GM18909 (cell line): ENCODE measurements around the gene PDE6C.
"Not testable (repeated sequence)": the region's sequence is repeated elsewhere in the genome, so short reads cannot be mapped to it uniquely, and the experiment has no call there.

ENCODE experiments used
- ATAC-seq: cut with Tn5 transposase; IDR thresholded peaks from one replicate; pipeline ENCODE4 v1.9.1; 2021; ENCODE audit warnings: mild to moderate bottlenecking; ENCODE audit not compliant: unreplicated experiment, poor library complexity

PDE6C gene

DNA sequence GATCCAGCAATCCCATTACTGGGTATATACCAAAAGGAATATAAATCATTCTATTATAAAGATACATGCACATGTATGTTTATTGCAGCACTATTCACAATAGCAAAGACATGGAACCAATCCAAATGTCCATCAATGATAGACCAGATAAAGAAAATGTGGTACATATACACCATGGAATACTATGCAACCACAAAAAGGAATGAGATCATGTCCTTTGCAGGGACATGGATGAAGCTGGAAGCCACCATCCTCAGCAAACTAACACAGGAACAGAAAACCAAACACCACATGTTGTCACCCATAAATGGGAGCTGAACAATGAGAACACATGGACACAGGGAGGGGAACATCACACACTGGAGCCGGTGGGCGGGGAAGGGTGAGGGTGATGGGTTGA, 84.2 kb downstream of the PDE6C start:
- not testable (repeated sequence) for ATAC-seq

GRCh38 chr10:93697207-93697606, 84.9 kb downstream of the PDE6C start:
- no peak for ATAC-seq

DNA sequence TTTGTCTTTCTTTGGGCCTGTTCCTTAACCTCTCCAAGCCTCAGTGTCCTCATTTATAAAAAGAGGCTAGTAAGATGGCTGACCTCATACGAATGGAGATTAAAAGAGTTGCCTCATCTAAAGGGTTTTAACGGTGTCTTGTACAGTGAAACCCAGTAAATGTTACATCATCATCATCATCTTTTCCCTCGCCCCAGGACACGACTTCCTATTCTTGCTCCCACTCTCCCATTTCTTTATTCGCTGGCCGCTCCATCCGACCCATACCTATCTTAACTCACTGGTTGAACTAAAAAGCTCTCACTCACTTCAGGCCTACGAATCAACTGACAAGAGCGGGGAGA, 89.5 kb downstream of the PDE6C start:
- peak; percentile 28 for ATAC-seq

- peak; percentile 86 for ATAC-seq
These were observed 90.1 kb downstream of the PDE6C start, which contains the start of gene FRA10AC1 for GRCh38 chr10:93702210-93703001. Gene FRA10AC1, minus strand, starts transcription at chr10:93702592. Its CDS starts 2,486 bp downstream, at chr10:93700106.

DNA sequence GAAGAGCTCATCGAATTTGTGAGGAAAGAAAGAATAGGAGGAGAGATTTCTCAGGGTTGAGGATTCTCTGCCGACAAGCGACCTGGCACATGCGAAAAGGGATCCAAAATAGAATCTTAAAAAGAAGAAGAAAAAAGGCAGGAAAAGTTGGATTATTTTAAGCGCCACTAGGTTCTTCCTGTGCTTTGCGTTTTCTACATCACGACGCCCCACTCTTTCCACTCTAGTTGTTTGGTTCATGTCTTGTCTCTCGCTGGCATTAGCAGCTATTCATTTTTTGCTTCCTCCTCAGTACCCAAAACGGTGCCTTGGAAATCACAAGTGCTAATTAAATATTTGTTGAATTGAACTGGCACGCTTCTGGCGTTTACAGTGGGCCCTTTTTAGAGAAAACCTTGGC, 90.7 kb downstream of the PDE6C start:
- peak; percentile 6 for ATAC-seq

DNA sequence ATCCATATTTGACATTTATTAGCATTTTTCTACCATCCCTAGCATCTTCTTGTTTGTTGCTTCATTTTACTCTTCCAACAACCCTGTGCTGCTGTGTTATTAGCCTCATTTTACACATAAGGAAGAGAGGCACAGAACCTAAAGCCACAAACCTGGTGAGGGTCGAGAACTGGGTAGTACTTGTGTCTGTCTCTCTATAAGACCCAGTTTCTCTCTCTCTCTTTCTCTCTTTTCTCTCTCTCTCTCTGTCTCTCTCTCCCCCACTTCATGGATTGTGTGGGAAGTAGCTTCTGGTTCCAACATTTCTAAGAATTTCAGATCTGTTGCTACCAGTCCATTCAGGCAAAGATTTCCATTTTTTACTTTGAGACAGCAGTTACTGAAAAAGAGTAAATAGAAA, 91.5 kb downstream of the PDE6C start:
- ATAC-seq, result no peak

- ATAC-seq, result no peak
These were observed 92.1 kb downstream of the PDE6C start for GRCh38 chr10:93704451-93704850.

DNA sequence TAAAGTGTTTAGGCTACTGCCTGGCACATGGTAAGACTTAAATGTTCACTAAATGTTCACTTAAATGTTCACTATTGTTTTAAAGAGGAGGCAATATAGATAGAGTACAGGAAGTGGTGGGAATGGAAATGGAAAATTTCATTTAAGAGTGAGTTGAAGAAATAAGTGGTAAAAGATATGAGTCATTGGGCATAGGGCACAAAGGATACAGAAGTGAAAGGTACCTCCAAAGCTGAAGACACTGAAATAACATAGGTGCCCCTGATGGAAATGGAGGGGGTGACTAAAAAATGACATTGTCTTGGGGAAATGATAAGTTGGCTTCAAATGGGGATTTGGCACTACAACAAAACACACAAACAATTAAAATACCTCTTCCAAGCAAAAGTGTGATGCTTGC, 95.3 kb downstream of the PDE6C start:
- ATAC-seq, result no peak

- no peak for ATAC-seq
These were observed 98.1 kb downstream of the PDE6C start for GRCh38 chr10:93710333-93710909.

DNA sequence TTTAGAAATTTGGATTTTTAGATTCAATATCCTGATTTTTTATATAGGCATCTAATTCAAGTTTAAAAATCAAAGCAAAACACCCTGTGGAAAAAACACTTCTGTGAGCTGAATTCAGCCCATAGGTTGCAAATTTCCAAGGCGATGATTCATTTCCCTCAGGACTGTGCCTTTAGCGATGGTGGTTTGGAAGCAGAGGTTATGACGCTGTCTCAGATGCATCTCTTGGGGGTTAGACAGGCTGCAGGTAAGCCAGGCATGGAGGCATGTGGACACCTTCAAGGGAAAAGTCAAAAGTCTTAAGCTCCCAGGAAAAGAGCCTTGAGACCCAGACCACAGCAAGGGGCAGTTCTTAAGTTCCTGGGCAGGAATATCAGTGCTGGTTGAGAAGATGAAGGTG, 99.6 kb downstream of the PDE6C start:
- ATAC-seq, result no peak

DNA sequence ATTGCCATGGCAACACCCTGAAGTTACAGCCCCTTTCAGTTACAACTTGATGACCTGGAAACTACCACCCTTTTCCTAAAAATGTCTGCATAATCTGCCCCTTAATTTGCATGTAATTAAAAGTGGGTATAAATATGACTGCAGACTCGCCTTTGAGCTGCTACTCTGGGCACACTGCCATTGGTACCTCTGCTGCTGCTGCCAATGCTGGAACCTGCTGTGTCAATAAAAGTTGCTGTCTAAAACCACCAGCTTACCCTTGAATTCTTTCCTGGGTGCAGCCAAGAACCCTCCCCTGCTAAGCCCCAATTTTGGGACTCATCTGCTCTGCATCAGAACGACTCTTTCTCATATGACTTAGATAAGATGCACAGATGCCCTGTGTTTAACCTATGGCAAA, 100.3 kb downstream of the PDE6C start:
- ATAC-seq, result no peak

DNA sequence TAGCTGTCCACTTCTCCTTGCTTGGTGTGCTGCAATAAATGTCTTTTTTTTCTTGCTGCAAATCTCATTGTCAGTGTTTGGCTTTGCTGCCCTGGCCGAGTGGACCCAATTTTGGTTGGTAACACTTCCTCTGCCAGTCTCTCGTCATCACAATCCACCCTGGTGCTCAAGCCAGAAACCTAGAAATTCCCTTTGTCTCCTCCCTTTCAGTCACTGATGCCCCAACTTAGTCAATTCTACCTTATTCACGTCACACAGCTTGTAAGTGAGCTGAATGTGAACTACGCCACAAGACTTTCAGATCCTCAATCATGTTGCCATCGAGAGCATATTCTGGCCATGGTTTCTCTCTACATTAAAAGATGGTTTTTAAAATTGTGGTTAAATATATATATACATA, 103.0 kb downstream of the PDE6C start:
- ATAC-seq, result peak; percentile 88
